ENCODE data around the gene FAM168B. TPM values are rescaled to one million over a fixed set of nuclear protein-coding genes. Genes with fewer than 3 reads are reported as not detected.

FAM168B gene
- total RNA-seq, 1 experiment from 2014 or later, result 146 TPM

GRCh38 chr2:131034122-131035051, 58.9 kb downstream of the FAM168B start:
- no peaks in the 10 kb centered on the region for H3K36me3 ChIP-seq
- H3K4me3 ChIP-seq, result no peak overlapping the region
- H3K27me3 ChIP-seq, result no peaks in the 10 kb centered on the region
- no peak for DNase-seq
- no peaks in the 10 kb centered on the region for H3K4me1 ChIP-seq
- H3K9me3 ChIP-seq (replicated peaks), result no peaks in the 10 kb centered on the region
- no peak overlapping the region for H3K27ac ChIP-seq

- H3K4me3 ChIP-seq, result no peak overlapping the region
- no peaks in the 10 kb centered on the region for H3K9me3 ChIP-seq (replicated peaks)
- no peaks in the 10 kb centered on the region for H3K36me3 ChIP-seq
- H3K4me1 ChIP-seq, result no peaks in the 10 kb centered on the region
- H3K27ac ChIP-seq, result no peak overlapping the region
- DNase-seq, result no peak
- no peaks in the 10 kb centered on the region for H3K27me3 ChIP-seq
Measured at GRCh38 chr2:131033786-131034121, 59.5 kb downstream of the FAM168B start.

- no peaks in the 10 kb centered on the region for H3K9me3 ChIP-seq (replicated peaks)
- H3K27ac ChIP-seq, result no peak overlapping the region
- H3K27me3 ChIP-seq, result no peaks in the 10 kb centered on the region
- no peak for DNase-seq
- no peak overlapping the region for H3K4me3 ChIP-seq
- no peaks in the 10 kb centered on the region for H3K36me3 ChIP-seq
- no peaks in the 10 kb centered on the region for H3K4me1 ChIP-seq
Measured at GRCh38 chr2:131032393-131032836, 60.8 kb downstream of the FAM168B start.

GRCh38 chr2:131031875-131032274, 61.4 kb downstream of the FAM168B start:
- Histone ChIP-seq H3K27ac (no peak overlapping the region), H3K36me3 (no peaks in the 10 kb centered on the region), H3K27me3 (no peaks in the 10 kb centered on the region), H3K9me3 (replicated peaks) (no peaks in the 10 kb centered on the region), H3K4me3 (no peak overlapping the region), H3K4me1 (no peaks in the 10 kb centered on the region)
- no peak for DNase-seq

- no peak overlapping the region for H3K4me3 ChIP-seq
- no peaks in the 10 kb centered on the region for H3K4me1 ChIP-seq
- H3K27me3 ChIP-seq, result no peaks in the 10 kb centered on the region
- H3K27ac ChIP-seq, result no peak overlapping the region
- no peaks in the 10 kb centered on the region for H3K36me3 ChIP-seq
- no peak for DNase-seq
- no peaks in the 10 kb centered on the region for H3K9me3 ChIP-seq (replicated peaks)
Measured at GRCh38 chr2:131031431-131031841, 61.8 kb downstream of the FAM168B start.

- no peak for DNase-seq
- Histone ChIP-seq H3K36me3 (no peaks in the 10 kb centered on the region), H3K4me3 (no peak overlapping the region), H3K4me1 (no peaks in the 10 kb centered on the region), H3K27ac (no peak overlapping the region), H3K9me3 (replicated peaks) (no peaks in the 10 kb centered on the region), H3K27me3 (no peaks in the 10 kb centered on the region)
Measured at GRCh38 chr2:131030478-131030971, 62.7 kb downstream of the FAM168B start.

GRCh38 chr2:131029812-131030211, 63.4 kb downstream of the FAM168B start:
- Histone ChIP-seq H3K4me1 (no peaks in the 10 kb centered on the region), H3K27me3 (no peaks in the 10 kb centered on the region), H3K4me3 (no peak overlapping the region), H3K27ac (no peak overlapping the region), H3K36me3 (no peaks in the 10 kb centered on the region), H3K9me3 (replicated peaks) (no peaks in the 10 kb centered on the region)
- no peak for DNase-seq

GRCh38 chr2:131027566-131028528, 65.4 kb downstream of the FAM168B start:
- Histone ChIP-seq H3K9me3 (replicated peaks) (no peaks in the 10 kb centered on the region), H3K36me3 (no peaks in the 10 kb centered on the region), H3K27ac (no peak overlapping the region), H3K4me3 (no peak overlapping the region), H3K4me1 (no peaks in the 10 kb centered on the region), H3K27me3 (no peaks in the 10 kb centered on the region)
- DNase-seq, result no peak

GRCh38 chr2:131026919-131027318, 66.3 kb downstream of the FAM168B start:
- Histone ChIP-seq H3K9me3 (replicated peaks) (no peaks in the 10 kb centered on the region), H3K27ac (no peak overlapping the region), H3K4me3 (no peak overlapping the region), H3K36me3 (no peaks in the 10 kb centered on the region), H3K4me1 (no peaks in the 10 kb centered on the region), H3K27me3 (no peaks in the 10 kb centered on the region)
- no peak for DNase-seq

GRCh38 chr2:131023758-131024157, 69.5 kb downstream of the FAM168B start:
- Histone ChIP-seq H3K9me3 (replicated peaks) (no peaks in the 10 kb centered on the region), H3K4me3 (no peak overlapping the region), H3K4me1 (no peaks in the 10 kb centered on the region), H3K36me3 (no peaks in the 10 kb centered on the region), H3K27me3 (no peaks in the 10 kb centered on the region), H3K27ac (no peak overlapping the region)
- DNase-seq, result no peak

- Histone ChIP-seq H3K4me1 (no peaks in the 10 kb centered on the region), H3K27ac (no peak overlapping the region), H3K36me3 (no peaks in the 10 kb centered on the region), H3K9me3 (replicated peaks) (no peaks in the 10 kb centered on the region), H3K27me3 (no peaks in the 10 kb centered on the region), H3K4me3 (no peak overlapping the region)
- DNase-seq, result no peak
Measured at GRCh38 chr2:131022731-131023130, 70.5 kb downstream of the FAM168B start.

- no peak for DNase-seq
- no peaks in the 10 kb centered on the region for H3K27me3 ChIP-seq
- H3K4me1 ChIP-seq, result no peaks in the 10 kb centered on the region
- H3K9me3 ChIP-seq (replicated peaks), result no peaks in the 10 kb centered on the region
- H3K27ac ChIP-seq, result no peak overlapping the region
- H3K36me3 ChIP-seq, result no peaks in the 10 kb centered on the region
- H3K4me3 ChIP-seq, result no peak overlapping the region
Measured at GRCh38 chr2:131016826-131017741, 76.2 kb downstream of the FAM168B start.

- Histone ChIP-seq H3K36me3 (no peaks in the 10 kb centered on the region), H3K27ac (no peak overlapping the region), H3K4me1 (no peaks in the 10 kb centered on the region), H3K4me3 (no peak overlapping the region), H3K27me3 (no peaks in the 10 kb centered on the region), H3K9me3 (replicated peaks) (no peaks in the 10 kb centered on the region)
- no peak for DNase-seq
Measured at GRCh38 chr2:131015764-131016163, 77.5 kb downstream of the FAM168B start.

GRCh38 chr2:131014141-131014540, 79.1 kb downstream of the FAM168B start:
- Histone ChIP-seq H3K36me3 (no peaks in the 10 kb centered on the region), H3K27me3 (no peaks in the 10 kb centered on the region), H3K4me3 (no peak overlapping the region), H3K9me3 (replicated peaks) (no peaks in the 10 kb centered on the region), H3K4me1 (no peaks in the 10 kb centered on the region), H3K27ac (no peak overlapping the region)
- no peak for DNase-seq

Data from SJCRH30 (cell line).